ENCODE measurements around the gene PIF1.

DNA sequence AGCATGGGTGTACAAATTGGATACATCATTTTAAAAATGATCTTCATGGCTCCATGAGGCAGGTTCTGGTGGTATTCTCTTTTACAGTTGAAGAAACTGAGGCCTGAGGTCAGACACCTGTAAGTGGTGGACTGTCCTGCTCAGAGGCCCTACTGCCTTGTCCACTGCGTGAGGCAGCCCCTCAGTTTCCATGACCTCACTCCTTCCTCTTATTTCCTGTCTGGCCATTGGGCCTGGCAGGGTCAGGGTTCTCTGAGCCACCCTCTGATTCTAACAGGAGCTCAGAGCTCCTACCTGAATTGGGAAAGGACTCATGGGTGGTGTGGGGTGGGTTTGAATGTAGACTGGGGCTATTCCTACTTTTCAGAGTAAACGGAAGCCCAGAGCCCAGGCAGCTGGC is 33.8 kb upstream of the PIF1 start:
- TF ChIP-seq TARDBP (IDR thresholded peaks at IDR 0.05) (no peak), NFRKB (IDR thresholded peaks at IDR 0.05) (no peak), ELF4 (IDR thresholded peaks at IDR 0.05) (no peak), FOXK2 (IDR thresholded peaks at IDR 0.05) (no peak), CTBP1 (IDR thresholded peaks at IDR 0.05; ENCODE audit: borderline replicate concordance) (no peak), FOXA1 (IDR thresholded peaks at IDR 0.05) (no peak), FOXM1 (IDR thresholded peaks at IDR 0.05; ENCODE audit: borderline replicate concordance) (no peak), LEF1 (IDR thresholded peaks at IDR 0.05; ENCODE audit: borderline replicate concordance) (no peak), ZNF384 (IDR thresholded peaks at IDR 0.05) (no peak), BHLHE40 (IDR thresholded peaks at IDR 0.05; ENCODE audit: borderline replicate concordance) (no peak)
